Trophoblast cell (in vitro differentiated cells and primary cell): Measurements from ENCODE around the gene PPP1R9A.

Experiments used
- DNase-seq, 2 donors: peaks; one replicate each; pipeline ENCODE4 v3.0.0-alpha.2; 2016
- H2AFZ ChIP-seq: 2 replicates; pipeline ENCODE4 v1.6.1; 2013; ENCODE audit warnings: low read length, moderate library complexity, mild to moderate bottlenecking; ENCODE audit not compliant: insufficient read depth, poor library complexity
- H2AK5ac ChIP-seq: 2 replicates; pipeline ENCODE4 v1.6.1; 2013; ENCODE audit warnings: mild to moderate bottlenecking, low read length
- H2BK120ac ChIP-seq: 2 replicates; pipeline ENCODE4 v1.6.1; 2013; ENCODE audit warnings: low read length, mild to moderate bottlenecking, moderate library complexity; ENCODE audit not compliant: insufficient read depth, poor library complexity
- H2BK12ac ChIP-seq: 2 replicates; pipeline ENCODE4 v1.6.1; 2013; ENCODE audit warnings: mild to moderate bottlenecking, low read length, moderate library complexity
- H2BK5ac ChIP-seq: 2 replicates; pipeline ENCODE4 v1.6.1; 2013; ENCODE audit warnings: low read length, low read depth, moderate library complexity, mild to moderate bottlenecking; ENCODE audit not compliant: poor library complexity
- H3K14ac ChIP-seq: 2 replicates; pipeline ENCODE4 v1.6.1; 2013; ENCODE audit warnings: mild to moderate bottlenecking, low read length
- H3K18ac ChIP-seq: 2 replicates; pipeline ENCODE4 v1.6.1; 2013; ENCODE audit warnings: mild to moderate bottlenecking, low read length
- H3K23ac ChIP-seq: 2 replicates; pipeline ENCODE4 v1.6.1; 2013; ENCODE audit warnings: low read length
- H3K27ac ChIP-seq: 2 replicates; pipeline ENCODE4 v1.5.1; 2013; ENCODE audit warnings: low read depth, mild to moderate bottlenecking, inconsistent platforms, low read length, moderate library complexity
- H3K27me3 ChIP-seq: 2 replicates; pipeline ENCODE4 v1.6.1; 2013; ENCODE audit warnings: inconsistent platforms, mild to moderate bottlenecking, low read length, moderate library complexity; ENCODE audit not compliant: insufficient read depth
- H3K36me3 ChIP-seq, 2 experiments: 1 replicate in 1 of 2; 2 replicates in 1 of 2; pipeline ENCODE4 v1.6.1; 2013; ENCODE audit warnings: low read length in 2 of 2, mild to moderate bottlenecking in 2 of 2, moderate library complexity in 1 of 2; ENCODE audit not compliant: insufficient read depth in 2 of 2, control insufficient read depth in 1 of 2
- H3K4ac ChIP-seq: 2 replicates; pipeline ENCODE4 v1.6.1; 2013; ENCODE audit warnings: low read depth, mild to moderate bottlenecking, low read length, moderate library complexity
- H3K4me1 ChIP-seq, 2 experiments: 1 replicate in 1 of 2; 2 replicates in 1 of 2; pipeline ENCODE4 v1.6.1; 2013; ENCODE audit warnings: low read length in 2 of 2, mild to moderate bottlenecking in 2 of 2, moderate library complexity in 1 of 2; ENCODE audit not compliant: insufficient read depth in 2 of 2, control insufficient read depth in 1 of 2
- H3K4me2 ChIP-seq: 2 replicates; pipeline ENCODE4 v1.6.1; 2013; ENCODE audit warnings: inconsistent platforms, mild to moderate bottlenecking, low read length, moderate library complexity
- H3K4me3 ChIP-seq: 2 replicates; pipeline ENCODE4 v1.5.1; 2013; ENCODE audit warnings: mild to moderate bottlenecking, low read depth, low read length, inconsistent platforms
- H3K79me1 ChIP-seq: one replicate; pipeline ENCODE4 v1.6.1; 2013; ENCODE audit warnings: low read length
- H3K79me2 ChIP-seq: 2 replicates; pipeline ENCODE4 v1.6.1; 2013; ENCODE audit warnings: low read length, mild to moderate bottlenecking; ENCODE audit not compliant: control insufficient read depth, insufficient read depth, poor library complexity
- H3K9ac ChIP-seq: 2 replicates; pipeline ENCODE4 v1.6.1; 2013; ENCODE audit warnings: mild to moderate bottlenecking, low read length
- H3K9me3 ChIP-seq: 2 replicates; pipeline ENCODE4 v1.6.1; 2013; ENCODE audit warnings: low read depth, mild to moderate bottlenecking, control low read depth, inconsistent platforms, low read length; ENCODE audit not compliant: insufficient read depth
- H4K12ac ChIP-seq: 2 replicates; pipeline ENCODE4 v1.6.1; 2013; ENCODE audit warnings: low read depth, mild to moderate bottlenecking, low read length, moderate library complexity
- H4K8ac ChIP-seq: 2 replicates; pipeline ENCODE4 v1.6.1; 2013; ENCODE audit warnings: low read depth, mild to moderate bottlenecking, low read length, moderate library complexity
- H4K91ac ChIP-seq: one replicate; pipeline ENCODE4 v1.6.1; 2013; ENCODE audit warnings: low read depth, mild to moderate bottlenecking, low read length, moderate library complexity
- WGBS: extraction: QIAGEN DNeasy Blood & Tissue Kit; methylation state at CpG from one replicate; pipeline ENCODE4 v1.1.7; 2013; ENCODE audit warnings: missing lambda C conversion rate; ENCODE audit not compliant: insufficient read length, insufficient coverage; ENCODE audit errors: extremely low coverage; 5-methylcytosine and 5-hydroxymethylcytosine counted together

Gene PPP1R9A

DNA sequence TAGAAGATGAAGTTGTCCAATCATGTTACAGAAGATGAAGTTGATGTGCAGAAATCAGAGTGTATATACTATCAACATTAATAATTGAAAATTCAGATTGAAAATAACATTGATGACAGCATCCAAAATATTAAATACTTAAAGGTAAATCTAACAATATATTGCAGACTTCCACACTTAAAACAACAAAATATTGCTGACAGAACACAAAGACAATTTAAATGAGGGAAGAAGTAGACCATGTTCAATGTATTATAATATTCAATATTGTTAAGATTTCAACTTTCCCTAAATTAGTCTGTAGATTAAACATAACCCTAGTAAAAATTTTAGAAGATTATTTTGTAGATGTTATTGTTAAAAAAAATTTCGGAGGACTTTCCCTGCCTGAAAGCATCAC, 265.0 kb downstream of the PPP1R9A start:
- Histone ChIP-seq H3K23ac (no peak overlapping the region), H4K8ac (no peak overlapping the region), H4K12ac (no peak overlapping the region), H3K4ac (no peak overlapping the region), H3K79me2 (no peaks in the 10 kb centered on the region), H2BK5ac (no peak overlapping the region), H2AFZ (no peak overlapping the region), H3K36me3 (no peaks in the 10 kb centered on the region), H3K18ac (no peak overlapping the region), H3K9ac (no peak overlapping the region), H2BK12ac (no peak overlapping the region), H2BK120ac (no peak overlapping the region), H3K14ac (no peak overlapping the region), H3K9me3 (no peaks in the 10 kb centered on the region), H3K4me1 (no peaks in the 10 kb centered on the region), H4K91ac (no peak overlapping the region), H3K79me1 (no peaks in the 10 kb centered on the region), H2AK5ac (no peak overlapping the region), H3K4me2 (no peak overlapping the region), H3K27ac (no peak overlapping the region), H3K4me3 (no peak overlapping the region), H3K27me3 (no peaks in the 10 kb centered on the region)
- WGBS = no CpG with 5 or more reads among the region's 1 CpG
- DNase-seq = no peak

GRCh38 chr7:95190515-95190914, 283.1 kb downstream of the PPP1R9A start:
- Histone ChIP-seq H2BK120ac (no peak overlapping the region), H3K4me2 (no peak overlapping the region), H3K79me1 (no peaks in the 10 kb centered on the region), H3K36me3 (no peaks in the 10 kb centered on the region), H3K27me3 (no peaks in the 10 kb centered on the region), H3K4me3 (no peak overlapping the region), H2AFZ (no peak overlapping the region), H2AK5ac (no peak overlapping the region), H3K9ac (no peak overlapping the region), H3K4me1 (no peaks in the 10 kb centered on the region), H2BK5ac (no peak overlapping the region), H4K91ac (no peak overlapping the region), H4K12ac (no peak overlapping the region), H3K23ac (no peak overlapping the region), H3K79me2 (no peaks in the 10 kb centered on the region), H3K27ac (no peak overlapping the region), H3K4ac (no peak overlapping the region), H4K8ac (no peak overlapping the region), H2BK12ac (no peak overlapping the region), H3K14ac (no peak overlapping the region), H3K9me3 (peaks cover 2% of the 10 kb centered on the region), H3K18ac (no peak overlapping the region)
- no peak for DNase-seq
- no CpG with 5 or more reads among the region's 3 CpGs for WGBS

DNA sequence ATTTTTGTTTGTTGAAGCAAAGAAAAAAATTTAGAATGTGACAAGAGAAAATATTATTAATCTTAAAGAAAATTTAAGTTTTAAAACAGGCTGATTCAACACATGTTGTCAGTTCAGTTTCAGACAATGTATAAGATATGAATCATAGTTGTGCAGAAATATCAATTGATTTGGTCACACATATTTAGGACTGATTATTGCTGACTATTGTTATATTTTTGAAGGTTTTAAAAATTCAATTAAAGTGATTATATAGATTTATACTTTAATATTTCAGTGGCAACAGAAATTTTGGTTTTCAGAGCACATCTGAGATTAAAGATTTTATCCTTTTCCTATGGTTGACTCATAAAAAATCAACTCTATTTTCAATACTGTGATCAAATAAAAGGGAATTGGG, 284.4 kb downstream of the PPP1R9A start:
- Histone ChIP-seq H3K4ac (no peak overlapping the region), H4K12ac (no peak overlapping the region), H3K27ac (no peak overlapping the region), H4K8ac (no peak overlapping the region), H2BK120ac (no peak overlapping the region), H3K4me2 (no peak overlapping the region), H3K4me1 (no peaks in the 10 kb centered on the region), H2BK12ac (no peak overlapping the region), H4K91ac (no peak overlapping the region), H3K9ac (no peak overlapping the region), H2BK5ac (no peak overlapping the region), H3K18ac (no peak overlapping the region), H3K27me3 (no peaks in the 10 kb centered on the region), H3K36me3 (no peaks in the 10 kb centered on the region), H3K9me3 (peaks cover 2% of the 10 kb centered on the region), H3K14ac (no peak overlapping the region), H2AFZ (no peak overlapping the region), H3K4me3 (no peak overlapping the region), H3K79me1 (no peaks in the 10 kb centered on the region), H2AK5ac (no peak overlapping the region), H3K23ac (no peak overlapping the region), H3K79me2 (no peaks in the 10 kb centered on the region)
- no peak for DNase-seq

DNA sequence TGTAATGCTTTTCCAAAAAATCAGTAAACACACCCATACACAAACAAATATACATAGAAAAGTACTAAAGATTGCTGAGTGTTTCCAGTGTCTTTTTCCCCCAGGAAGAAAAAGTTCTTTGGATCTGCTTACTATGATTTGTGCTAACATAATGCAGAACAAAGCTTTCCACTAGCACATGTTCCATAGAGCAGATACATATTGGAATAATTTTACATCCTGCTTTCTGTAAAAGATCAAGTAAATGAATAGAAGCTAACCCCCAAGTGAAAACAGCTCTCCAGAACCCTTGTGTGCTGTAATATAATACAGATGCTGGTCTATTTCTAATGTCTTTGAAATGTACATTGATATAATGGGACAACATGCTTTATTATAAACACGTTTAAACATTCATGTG, 291.5 kb downstream of the PPP1R9A start:
- no peak overlapping the region for H4K8ac ChIP-seq
- no peak for DNase-seq
- H3K27ac ChIP-seq = no peak overlapping the region
- H2BK5ac ChIP-seq = no peak overlapping the region
- H3K4ac ChIP-seq = no peak overlapping the region
- no peak overlapping the region for H2BK12ac ChIP-seq
- H2BK120ac ChIP-seq = no peak overlapping the region
- no peak overlapping the region for H4K12ac ChIP-seq
- no peaks in the 10 kb centered on the region for H3K9me3 ChIP-seq
- H2AFZ ChIP-seq = no peak overlapping the region
- no CpG with 5 or more reads among the region's 1 CpG for WGBS
- no peak overlapping the region for H3K9ac ChIP-seq
- no peak overlapping the region for H3K4me2 ChIP-seq
- no peaks in the 10 kb centered on the region for H3K79me2 ChIP-seq
- no peak overlapping the region for H4K91ac ChIP-seq
- H3K18ac ChIP-seq = no peak overlapping the region
- H3K36me3 ChIP-seq = no peaks in the 10 kb centered on the region
- H2AK5ac ChIP-seq = no peak overlapping the region
- H3K27me3 ChIP-seq = no peaks in the 10 kb centered on the region
- no peaks in the 10 kb centered on the region for H3K4me1 ChIP-seq
- no peak overlapping the region for H3K14ac ChIP-seq
- no peaks in the 10 kb centered on the region for H3K79me1 ChIP-seq
- no peak overlapping the region for H3K4me3 ChIP-seq
- H3K23ac ChIP-seq = no peak overlapping the region
